DMS153 treated with DMSO at 0.1 percent for 48 hours (cell line): ENCODE results near the gene LRRTM4.

Experiments
- DNase-seq: peaks from one replicate; lab custom pipeline; 2025; ENCODE audit not compliant: unreplicated experiment; lab: John Stamatoyannopoulos, UW

The LRRTM4 gene

GRCh38 chr2:77479395-77479794, 42.8 kb downstream of the LRRTM4 start:
- DNase-seq: no peak

- DNase-seq: no peak
These were observed 52.1 kb downstream of the LRRTM4 start for GRCh38 chr2:77470096-77470495.

GRCh38 chr2:77469106-77469505, 53.1 kb downstream of the LRRTM4 start:
- no peak for DNase-seq

GRCh38 chr2:77459840-77460239, 62.3 kb downstream of the LRRTM4 start:
- no peak for DNase-seq

GRCh38 chr2:77458216-77458615, 64.0 kb downstream of the LRRTM4 start:
- DNase-seq: no peak

- DNase-seq: no peak
These were observed 64.5 kb downstream of the LRRTM4 start for GRCh38 chr2:77457665-77458064.

- DNase-seq: no peak
These were observed 79.1 kb downstream of the LRRTM4 start for GRCh38 chr2:77443076-77443475.

GRCh38 chr2:77434880-77435279, 87.3 kb downstream of the LRRTM4 start:
- no peak for DNase-seq

GRCh38 chr2:77428946-77429345, 93.2 kb downstream of the LRRTM4 start:
- no peak for DNase-seq

- no peak for DNase-seq
These were observed 100.2 kb downstream of the LRRTM4 start for GRCh38 chr2:77421971-77422370.

- no peak for DNase-seq
These were observed 103.6 kb downstream of the LRRTM4 start for GRCh38 chr2:77418537-77418936.

GRCh38 chr2:77404189-77404588, 118.0 kb downstream of the LRRTM4 start:
- DNase-seq: no peak

- DNase-seq: no peak
These were observed 123.1 kb downstream of the LRRTM4 start for GRCh38 chr2:77398970-77399600.

GRCh38 chr2:77397763-77398162, 124.4 kb downstream of the LRRTM4 start:
- no peak for DNase-seq

GRCh38 chr2:77395011-77395410, 127.2 kb downstream of the LRRTM4 start:
- no peak for DNase-seq

- no peak for DNase-seq
These were observed 131.1 kb downstream of the LRRTM4 start for GRCh38 chr2:77391119-77391518.

GRCh38 chr2:77387324-77387723, 134.9 kb downstream of the LRRTM4 start:
- no peak for DNase-seq

GRCh38 chr2:77372636-77373035, 149.5 kb downstream of the LRRTM4 start:
- DNase-seq: no peak

GRCh38 chr2:77370511-77370910, 151.7 kb downstream of the LRRTM4 start:
- no peak for DNase-seq

- DNase-seq: no peak
These were observed 158.9 kb downstream of the LRRTM4 start for GRCh38 chr2:77363277-77363676.

GRCh38 chr2:77348821-77349220, 173.4 kb downstream of the LRRTM4 start:
- no peak for DNase-seq

- no peak for DNase-seq
These were observed 186.2 kb downstream of the LRRTM4 start for GRCh38 chr2:77336013-77336412.

GRCh38 chr2:77328134-77328931, 193.8 kb downstream of the LRRTM4 start:
- no peak for DNase-seq
